SU-DHL-6 (cell line): Measurements from ENCODE around the gene TEX10.

Experiments used
- H2AFZ ChIP-seq: fragments of 200-600 bp; sonication (generic); 2 replicates; pipeline ENCODE4 v1.6.1; 2014; ENCODE audit warnings: low read depth, mild to moderate bottlenecking, moderate library complexity, mixed read lengths, antibody characterized with exemption, low read length; ENCODE audit not compliant: severe bottlenecking
- H3F3A ChIP-seq: fragments of 200-600 bp; shearing (Covaris generic); 2 replicates; pipeline ENCODE4 v1.6.0; 2016; ENCODE audit warnings: antibody characterized with exemption, mild to moderate bottlenecking; ENCODE audit not compliant: insufficient read depth
- H3K27ac ChIP-seq: fragments of 200-600 bp; sonication (generic); 2 replicates; pipeline ENCODE4 v1.5.1; 2016; ENCODE audit warnings: low read depth, mild to moderate bottlenecking, low read length, moderate library complexity, mixed read lengths
- H3K27me3 ChIP-seq: fragments of 200-600 bp; sonication (generic), shearing (Covaris generic); 2 replicates; pipeline ENCODE4 v1.6.0; 2014; ENCODE audit warnings: mild to moderate bottlenecking, low read length
- H3K36me3 ChIP-seq: fragments of 200-600 bp; sonication (generic); 2 replicates; pipeline ENCODE4 v1.6.1; 2014; ENCODE audit warnings: mild to moderate bottlenecking, low read length, mixed read lengths
- H3K4me2 ChIP-seq: fragments of 300-600, 200-600 bp; shearing (Covaris generic), sonication (generic); 2 replicates; pipeline ENCODE4 v1.6.0; 2014; ENCODE audit warnings: low read length, low read depth, mild to moderate bottlenecking; ENCODE audit not compliant: poor library complexity, severe bottlenecking
- H3K4me3 ChIP-seq: fragments of 200-600 bp; sonication (generic); 2 replicates; pipeline ENCODE4 v1.5.1; 2014; ENCODE audit warnings: antibody characterized with exemption, low read length, mild to moderate bottlenecking, mixed read lengths; ENCODE audit not compliant: insufficient read depth, poor library complexity, severe bottlenecking
- H3K79me2 ChIP-seq: fragments of 200-600 bp; sonication (generic); 2 replicates; pipeline ENCODE4 v1.6.1; 2014; ENCODE audit warnings: mild to moderate bottlenecking, low read length, moderate library complexity; ENCODE audit not compliant: insufficient read depth
- H3K9ac ChIP-seq: fragments of 200-600 bp; sonication (generic); 2 replicates; pipeline ENCODE4 v1.7.0; 2014; ENCODE audit warnings: mild to moderate bottlenecking, low read length
- H3K9me2 ChIP-seq: fragments of 200-600 bp; sonication (generic); replicated peaks from 2 replicates; pipeline ENCODE4 v1.6.1; 2014; ENCODE audit warnings: low read length; ENCODE audit not compliant: insufficient read depth
- H3K9me3 ChIP-seq: fragments of 200-600 bp; sonication (generic); 2 replicates; pipeline ENCODE4 v1.6.1; 2014; ENCODE audit warnings: low read length, mixed read lengths; ENCODE audit not compliant: insufficient read depth
- H4K20me1 ChIP-seq: fragments of 200-600 bp; sonication (generic); 2 replicates; pipeline ENCODE4 v1.6.1; 2014; ENCODE audit warnings: low read depth, mild to moderate bottlenecking, antibody characterized with exemption, low read length, moderate library complexity, mixed read lengths
- EZH2phosphoT487 ChIP-seq: fragments of 200-600 bp; sonication (generic), shearing (Covaris generic); conservative IDR thresholded peaks from 2 replicates; pipeline ENCODE4 v1.6.1; 2018; ENCODE audit warnings: mild to moderate bottlenecking, antibody characterized with exemption, low read length, moderate library complexity, mixed read lengths
- TF ChIP-seq, protein P1 (sequence below): fragments of 200-600 bp; sonication (generic); IDR thresholded peaks from one replicate; pipeline ENCODE4 v1.5.1; 2017; ENCODE audit warnings: antibody characterized with exemption, mild to moderate bottlenecking, low read length, moderate library complexity; ENCODE audit not compliant: insufficient read depth, poor library complexity, severe bottlenecking

The TEX10 gene

DNA sequence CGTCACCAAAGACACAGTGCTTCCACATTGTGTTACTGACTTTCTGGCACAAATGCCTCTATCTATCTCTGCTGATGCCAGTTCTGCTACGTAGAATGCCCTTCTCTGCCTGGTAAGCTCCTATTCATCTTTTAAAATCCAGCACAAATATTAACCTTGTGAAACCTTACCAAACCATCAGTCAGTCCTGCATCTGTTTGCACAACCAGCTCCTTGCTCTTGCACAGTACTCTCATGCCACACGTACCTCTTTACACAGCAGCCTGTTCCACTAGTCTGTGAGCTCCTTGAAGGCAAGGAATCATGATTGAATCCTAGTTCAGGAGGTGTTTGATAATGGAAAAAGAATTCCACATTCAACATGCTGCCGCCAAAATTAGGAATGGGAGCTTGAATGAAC is 56.3 kb downstream of the TEX10 start:
- TF ChIP-seq, protein P1, sequence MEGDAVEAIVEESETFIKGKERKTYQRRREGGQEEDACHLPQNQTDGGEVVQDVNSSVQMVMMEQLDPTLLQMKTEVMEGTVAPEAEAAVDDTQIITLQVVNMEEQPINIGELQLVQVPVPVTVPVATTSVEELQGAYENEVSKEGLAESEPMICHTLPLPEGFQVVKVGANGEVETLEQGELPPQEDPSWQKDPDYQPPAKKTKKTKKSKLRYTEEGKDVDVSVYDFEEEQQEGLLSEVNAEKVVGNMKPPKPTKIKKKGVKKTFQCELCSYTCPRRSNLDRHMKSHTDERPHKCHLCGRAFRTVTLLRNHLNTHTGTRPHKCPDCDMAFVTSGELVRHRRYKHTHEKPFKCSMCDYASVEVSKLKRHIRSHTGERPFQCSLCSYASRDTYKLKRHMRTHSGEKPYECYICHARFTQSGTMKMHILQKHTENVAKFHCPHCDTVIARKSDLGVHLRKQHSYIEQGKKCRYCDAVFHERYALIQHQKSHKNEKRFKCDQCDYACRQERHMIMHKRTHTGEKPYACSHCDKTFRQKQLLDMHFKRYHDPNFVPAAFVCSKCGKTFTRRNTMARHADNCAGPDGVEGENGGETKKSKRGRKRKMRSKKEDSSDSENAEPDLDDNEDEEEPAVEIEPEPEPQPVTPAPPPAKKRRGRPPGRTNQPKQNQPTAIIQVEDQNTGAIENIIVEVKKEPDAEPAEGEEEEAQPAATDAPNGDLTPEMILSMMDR: no peak
- TF ChIP-seq EZH2phosphoT487: no peak

DNA sequence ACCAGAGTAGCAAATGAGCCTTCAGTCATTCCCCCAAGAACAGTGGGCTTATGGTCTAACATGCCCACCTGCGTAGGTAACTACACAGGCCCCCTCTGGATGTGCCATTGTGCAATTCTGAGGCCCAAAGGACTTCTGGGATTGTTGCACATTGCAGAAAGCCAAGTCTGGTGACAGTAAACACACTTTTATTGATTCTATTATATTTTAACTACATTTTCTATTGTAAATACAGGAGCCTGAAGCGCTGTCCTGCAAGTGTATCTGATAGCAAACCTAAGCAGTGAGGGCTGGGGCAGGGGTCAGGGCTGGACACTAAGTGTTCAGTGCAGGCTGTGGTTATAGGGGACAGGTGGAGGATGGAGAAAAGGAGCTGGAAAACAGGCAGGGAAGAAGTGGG is 57.5 kb downstream of the TEX10 start:
- Histone ChIP-seq H3F3A (0 out of 2 replicates have a peak, but pooled peaks cover 5% of the 10 kb centered on the region), H3K79me2 (no peaks in the 10 kb centered on the region), H3K9ac (no peak overlapping the region), H3K27ac (no peak overlapping the region), H3K36me3 (peaks cover 6% of the 10 kb centered on the region), H3K4me3 (no peak overlapping the region), H2AFZ (no peak overlapping the region), H3K9me2 (no peaks in the 10 kb centered on the region), H3K4me2 (no peak overlapping the region), H3K9me3 (no peaks in the 10 kb centered on the region), H4K20me1 (no peaks in the 10 kb centered on the region), H3K27me3 (no peaks in the 10 kb centered on the region)
- TF ChIP-seq, protein P1: no peak
- TF ChIP-seq EZH2phosphoT487: no peak

More for the DNA sequence above, 56.3 kb downstream of the TEX10 start:
- no peaks in the 10 kb centered on the region for H3K9me2 ChIP-seq
- H3K4me3 ChIP-seq: no peak overlapping the region
- 0 out of 2 replicates have a peak, but pooled peaks cover 5% of the 10 kb centered on the region for H3F3A ChIP-seq
- no peak overlapping the region for H2AFZ ChIP-seq
- no peak overlapping the region for H3K4me2 ChIP-seq
- H3K9ac ChIP-seq: no peak overlapping the region
- H3K36me3 ChIP-seq: peaks cover 16% of the 10 kb centered on the region
- H3K79me2 ChIP-seq: no peaks in the 10 kb centered on the region
- no peaks in the 10 kb centered on the region for H4K20me1 ChIP-seq
- no peaks in the 10 kb centered on the region for H3K27me3 ChIP-seq
- no peak overlapping the region for H3K27ac ChIP-seq
- H3K9me3 ChIP-seq: no peaks in the 10 kb centered on the region

DNA sequence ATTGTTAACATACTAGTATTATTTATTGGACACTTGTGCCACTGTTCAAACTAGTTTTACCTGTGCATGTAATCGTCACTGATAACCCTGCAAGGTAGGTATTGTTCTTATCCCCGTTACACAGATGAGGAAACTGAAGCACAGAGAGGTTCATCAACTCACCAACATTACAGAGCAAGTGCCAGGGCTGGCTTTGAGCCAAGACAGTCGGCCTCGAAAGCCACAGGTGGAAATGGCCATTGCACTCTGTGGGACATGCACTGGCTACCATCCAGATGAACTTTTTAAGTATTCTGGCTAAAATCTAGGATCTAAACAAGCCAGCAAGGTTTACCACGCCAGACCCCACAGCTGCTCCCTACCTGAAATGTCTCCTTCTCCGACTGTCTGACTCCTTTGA is 57.9 kb downstream of the TEX10 start:
- H3K4me2 ChIP-seq: no peak overlapping the region
- H3K4me3 ChIP-seq: no peak overlapping the region
- no peaks in the 10 kb centered on the region for H3K27me3 ChIP-seq
- H3K9me2 ChIP-seq: no peaks in the 10 kb centered on the region
- H3K36me3 ChIP-seq: peaks cover 5% of the 10 kb centered on the region
- H3K79me2 ChIP-seq: no peaks in the 10 kb centered on the region
- H3K9ac ChIP-seq: no peak overlapping the region
- no peak overlapping the region for H2AFZ ChIP-seq
- H4K20me1 ChIP-seq: no peaks in the 10 kb centered on the region
- H3K27ac ChIP-seq: no peak overlapping the region
- no peaks in the 10 kb centered on the region for H3K9me3 ChIP-seq
- TF ChIP-seq, protein P1: no peak
- TF ChIP-seq EZH2phosphoT487: no peak
- 0 out of 2 replicates have a peak, but pooled peaks cover under 1% of the 10 kb centered on the region for H3F3A ChIP-seq

DNA sequence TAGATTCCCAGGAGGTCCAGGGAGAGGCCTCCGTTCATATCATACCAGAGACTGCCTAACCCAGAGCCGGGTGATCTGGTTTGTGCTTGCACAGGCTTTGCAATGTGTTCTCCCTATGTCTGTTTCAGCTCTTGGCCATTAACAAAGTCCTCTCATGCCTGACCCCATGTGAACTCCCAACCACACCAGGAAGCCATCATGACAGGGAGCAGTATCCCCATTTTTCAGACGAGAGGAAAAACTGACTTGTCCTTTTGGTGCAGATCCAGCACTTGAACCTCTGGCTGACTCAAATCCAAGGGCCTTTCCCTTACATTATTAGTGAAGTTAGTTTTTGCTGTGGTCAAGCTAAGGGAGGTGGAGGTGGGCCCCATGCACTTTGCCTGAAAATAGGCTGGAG is 58.4 kb downstream of the TEX10 start:
- Histone ChIP-seq H2AFZ (no peak overlapping the region), H4K20me1 (no peaks in the 10 kb centered on the region), H3K27me3 (no peaks in the 10 kb centered on the region), H3K27ac (no peak overlapping the region), H3K4me3 (no peak overlapping the region), H3K9me3 (no peaks in the 10 kb centered on the region), H3K9ac (no peak overlapping the region), H3K4me2 (no peak overlapping the region), H3K79me2 (no peaks in the 10 kb centered on the region), H3K36me3 (peaks cover 5% of the 10 kb centered on the region; the same call in 1 of the 2 replicates), H3K9me2 (no peaks in the 10 kb centered on the region), H3F3A (no peaks in the 10 kb centered on the region)
- TF ChIP-seq, protein P1: no peak
- TF ChIP-seq EZH2phosphoT487: no peak
